ENCODE results near the gene SLC25A30.

The SLC25A30 gene

GRCh38 chr13:45372189-45373161, 45.7 kb downstream of the SLC25A30 start:
- Mint-ChIP-seq H3K4me3 (no peak overlapping the region), H3K9me3 (ENCODE audit: low read depth) (no peaks in the 10 kb centered on the region), H3K36me3 (peaks cover 5% of the 10 kb centered on the region), H3K27me3 (no peaks in the 10 kb centered on the region), H3K4me1 (ENCODE audit: low read depth) (peaks cover 32% of the 10 kb centered on the region), H3K27ac (no peak overlapping the region)

- Mint-ChIP-seq H3K9me3 (ENCODE audit: low read depth) (no peaks in the 10 kb centered on the region), H3K4me3 (no peak overlapping the region), H3K36me3 (peaks cover 5% of the 10 kb centered on the region), H3K27ac (no peak overlapping the region), H3K27me3 (no peaks in the 10 kb centered on the region), H3K4me1 (ENCODE audit: low read depth) (peaks cover 41% of the 10 kb centered on the region)
These were observed 47.2 kb downstream of the SLC25A30 start for GRCh38 chr13:45370922-45371406.

- H3K9me3 Mint-ChIP-seq (ENCODE audit: low read depth) = no peaks in the 10 kb centered on the region
- H3K4me3 Mint-ChIP-seq = no peak overlapping the region
- H3K4me1 Mint-ChIP-seq (ENCODE audit: low read depth) = peaks cover 51% of the 10 kb centered on the region
- no peaks in the 10 kb centered on the region for H3K27me3 Mint-ChIP-seq
- H3K27ac Mint-ChIP-seq = peak overlapping the region; percentile 82
- peaks cover 7% of the 10 kb centered on the region for H3K36me3 Mint-ChIP-seq
These were observed 49.1 kb downstream of the SLC25A30 start for GRCh38 chr13:45369116-45369515.

- peaks cover 56% of the 10 kb centered on the region for H3K4me1 Mint-ChIP-seq (ENCODE audit: low read depth)
- peaks cover 4% of the 10 kb centered on the region for H3K9me3 Mint-ChIP-seq (ENCODE audit: low read depth)
- no peak overlapping the region for H3K4me3 Mint-ChIP-seq
- H3K27ac Mint-ChIP-seq = peak overlapping the region; percentile 82
- H3K36me3 Mint-ChIP-seq = peaks cover 7% of the 10 kb centered on the region
- H3K27me3 Mint-ChIP-seq = no peaks in the 10 kb centered on the region
These were observed 49.6 kb downstream of the SLC25A30 start for GRCh38 chr13:45368571-45368970.

- Mint-ChIP-seq H3K27me3 (no peaks in the 10 kb centered on the region), H3K9me3 (ENCODE audit: low read depth) (peaks cover 4% of the 10 kb centered on the region), H3K36me3 (peaks cover 9% of the 10 kb centered on the region), H3K27ac (peak overlapping the region; percentile 82), H3K4me1 (ENCODE audit: low read depth) (peaks cover 59% of the 10 kb centered on the region), H3K4me3 (peak overlapping the region; percentile 68)
These were observed 50.2 kb downstream of the SLC25A30 start for GRCh38 chr13:45368005-45368404.

GRCh38 chr13:45367358-45367757, 50.8 kb downstream of the SLC25A30 start:
- peak overlapping the region; percentile 68 for H3K4me3 Mint-ChIP-seq
- H3K27me3 Mint-ChIP-seq = no peaks in the 10 kb centered on the region
- peak overlapping the region; percentile 82 for H3K27ac Mint-ChIP-seq
- peaks cover 9% of the 10 kb centered on the region for H3K36me3 Mint-ChIP-seq
- H3K4me1 Mint-ChIP-seq (ENCODE audit: low read depth) = peaks cover 63% of the 10 kb centered on the region
- peaks cover 4% of the 10 kb centered on the region for H3K9me3 Mint-ChIP-seq (ENCODE audit: low read depth)

- Mint-ChIP-seq H3K4me1 (ENCODE audit: low read depth) (peaks cover 64% of the 10 kb centered on the region), H3K4me3 (no peak overlapping the region), H3K36me3 (peaks cover 16% of the 10 kb centered on the region), H3K27me3 (no peaks in the 10 kb centered on the region), H3K9me3 (ENCODE audit: low read depth) (peaks cover 4% of the 10 kb centered on the region), H3K27ac (peak overlapping the region; percentile 22)
These were observed 52.7 kb downstream of the SLC25A30 start for GRCh38 chr13:45365558-45365885.

GRCh38 chr13:45364876-45365557, 53.2 kb downstream of the SLC25A30 start:
- peaks cover 19% of the 10 kb centered on the region for H3K36me3 Mint-ChIP-seq
- peaks cover 63% of the 10 kb centered on the region for H3K4me1 Mint-ChIP-seq (ENCODE audit: low read depth)
- H3K27ac Mint-ChIP-seq = peak overlapping the region; percentile 80

GRCh38 chr13:45362939-45363338, 55.2 kb downstream of the SLC25A30 start:
- peaks cover 45% of the 10 kb centered on the region for H3K4me1 Mint-ChIP-seq (ENCODE audit: low read depth)

More at GRCh38 chr13:45364876-45365557, 53.2 kb downstream of the SLC25A30 start:
- Mint-ChIP-seq H3K9me3 (ENCODE audit: low read depth) (peaks cover 4% of the 10 kb centered on the region), H3K27me3 (no peaks in the 10 kb centered on the region), H3K4me3 (no peak overlapping the region)

GRCh38 chr13:45361596-45362206, 56.5 kb downstream of the SLC25A30 start:
- Mint-ChIP-seq H3K4me3 (no peak overlapping the region), H3K4me1 (ENCODE audit: low read depth) (peaks cover 37% of the 10 kb centered on the region)

More at GRCh38 chr13:45362939-45363338, 55.2 kb downstream of the SLC25A30 start:
- Mint-ChIP-seq H3K27ac (peak overlapping the region; percentile 8), H3K27me3 (no peaks in the 10 kb centered on the region), H3K36me3 (peaks cover 16% of the 10 kb centered on the region), H3K9me3 (ENCODE audit: low read depth) (peaks cover 4% of the 10 kb centered on the region), H3K4me3 (no peak overlapping the region)

GRCh38 chr13:45356966-45357672, 61.1 kb downstream of the SLC25A30 start:
- Mint-ChIP-seq H3K27ac (peak overlapping the region; percentile 75), H3K4me3 (no peak overlapping the region), H3K27me3 (no peaks in the 10 kb centered on the region), H3K4me1 (ENCODE audit: low read depth) (peaks cover 10% of the 10 kb centered on the region), H3K9me3 (ENCODE audit: low read depth) (no peaks in the 10 kb centered on the region), H3K36me3 (peaks cover 12% of the 10 kb centered on the region)

More at GRCh38 chr13:45361596-45362206, 56.5 kb downstream of the SLC25A30 start:
- H3K9me3 Mint-ChIP-seq (ENCODE audit: low read depth) = peaks cover 4% of the 10 kb centered on the region
- peaks cover 16% of the 10 kb centered on the region for H3K36me3 Mint-ChIP-seq
- H3K27ac Mint-ChIP-seq = peak overlapping the region; percentile 42
- no peaks in the 10 kb centered on the region for H3K27me3 Mint-ChIP-seq

GRCh38 chr13:45353895-45354294, 64.3 kb downstream of the SLC25A30 start:
- H3K36me3 Mint-ChIP-seq = peaks cover 10% of the 10 kb centered on the region
- no peaks in the 10 kb centered on the region for H3K27me3 Mint-ChIP-seq
- no peak overlapping the region for H3K4me3 Mint-ChIP-seq
- no peak overlapping the region for H3K27ac Mint-ChIP-seq
- H3K4me1 Mint-ChIP-seq (ENCODE audit: low read depth) = peaks cover 4% of the 10 kb centered on the region
- no peaks in the 10 kb centered on the region for H3K9me3 Mint-ChIP-seq (ENCODE audit: low read depth)

- Mint-ChIP-seq H3K9me3 (ENCODE audit: low read depth) (no peaks in the 10 kb centered on the region), H3K36me3 (peaks cover 10% of the 10 kb centered on the region), H3K4me1 (ENCODE audit: low read depth) (peaks cover 3% of the 10 kb centered on the region), H3K4me3 (no peak overlapping the region), H3K27me3 (no peaks in the 10 kb centered on the region), H3K27ac (no peak overlapping the region)
These were observed 66.1 kb downstream of the SLC25A30 start for GRCh38 chr13:45352031-45352430.

- Mint-ChIP-seq H3K4me1 (ENCODE audit: low read depth) (peaks cover 3% of the 10 kb centered on the region), H3K4me3 (no peak overlapping the region), H3K9me3 (ENCODE audit: low read depth) (no peaks in the 10 kb centered on the region), H3K36me3 (peaks cover 7% of the 10 kb centered on the region), H3K27ac (no peak overlapping the region), H3K27me3 (no peaks in the 10 kb centered on the region)
These were observed 68.0 kb downstream of the SLC25A30 start for GRCh38 chr13:45350152-45350551.
